Measurements from ENCODE around the gene CRIP2. TPM values are rescaled to one million over a fixed set of nuclear protein-coding genes. Genes with fewer than 3 reads are reported as not detected.

The CRIP2 gene
- total and polyA plus RNA-seq, 2 of the 13 experiments (the other 11 are each of a cell fraction or from before 2014, with no cell fraction given), result 31.6 to 37.9 TPM

DNA sequence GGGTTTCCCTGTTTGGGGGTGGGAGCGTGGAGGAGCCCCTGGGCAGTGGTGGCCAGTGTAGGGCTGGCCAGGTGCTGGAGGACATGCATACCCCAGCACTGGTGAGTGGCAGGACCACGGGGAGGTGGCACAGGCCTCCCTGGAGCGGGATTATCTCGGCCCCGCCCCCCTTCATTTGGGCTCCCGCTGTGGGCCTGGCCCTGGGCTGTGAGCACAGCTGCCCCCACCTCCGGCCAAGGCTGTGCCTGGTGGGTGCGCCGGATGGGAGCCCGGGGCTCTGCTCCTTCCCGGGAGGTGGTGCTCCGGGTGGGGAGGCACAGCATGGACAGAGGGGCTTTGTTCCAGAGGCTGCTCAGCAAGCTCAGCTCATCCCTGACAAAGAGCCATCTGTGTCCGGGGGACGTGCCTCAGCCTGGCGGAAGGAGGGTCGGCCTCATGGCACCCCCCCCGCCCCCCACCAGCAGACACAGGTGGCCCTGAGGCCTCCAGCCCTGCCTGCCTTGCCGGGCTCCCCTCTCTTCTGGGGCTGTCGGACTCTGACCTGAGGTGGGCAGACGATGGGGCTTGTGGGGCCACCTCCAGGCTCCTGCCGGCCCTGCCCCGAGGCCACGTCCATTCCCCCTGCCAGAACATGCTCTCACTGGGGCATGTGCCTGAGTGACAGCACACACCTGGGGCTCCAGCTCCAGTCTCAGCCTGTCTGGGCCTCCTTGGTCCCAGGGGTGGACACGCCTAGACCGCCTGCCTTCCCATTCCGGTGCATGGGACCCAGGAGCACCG lies 24.8 kb downstream of the CRIP2 start:
- peak overlapping the region; percentile 79 for H3K9ac ChIP-seq (ENCODE audit: insufficient read depth, low read depth, low read length)
- H3K27me3 ChIP-seq (ENCODE audit: control insufficient read depth in 1 of 2, insufficient read depth in 2 of 2, low read length in 2 of 2), result no peaks in the 10 kb centered on the region
- ATAC-seq, result peak; percentile 62
- no TSS peak for BruUV-seq (replicated peaks)
- H2AFZ ChIP-seq (ENCODE audit: low read length), result no peak overlapping the region
- H3K9me3 ChIP-seq (ENCODE audit: low read length), result no peaks in the 10 kb centered on the region
- no peaks in the 10 kb centered on the region; a peak in 1 of 5 replicates for H3K36me3 ChIP-seq (replicated peaks in 1 of 2; ENCODE audit: control insufficient read depth in 1 of 2, insufficient read depth in 2 of 2, low read length in 2 of 2)
- FAIRE-seq, result peak; percentile 72
- H3K4me1 ChIP-seq (ENCODE audit: insufficient read depth, low read length), result peaks cover 92% of the 10 kb centered on the region
- ChIA-PET CTCF (ENCODE audit: low intra/inter-chr PET ratio, low total read pairs) (no interaction called here), POLR2A (interaction anchor here (0.9 to 1.8 kb wide), 6 partner anchors 8 to 199 kb away, joined by 3 to 8 read pairs (median 4); partner anchors contain the start of genes BRF1 and TMEM121)
- peak overlapping the region; percentile 67 for H3K4me2 ChIP-seq (ENCODE audit: low read depth, low read length)
- peak; percentile 91 for DNase-seq (ENCODE audit: low spot score)
- no peaks in the 10 kb centered on the region for H4K20me1 ChIP-seq (ENCODE audit: insufficient read depth, low read length)
- H3K79me2 ChIP-seq (ENCODE audit: insufficient read depth, low read length), result peaks cover 18% of the 10 kb centered on the region
- intact Hi-C loops (cut with micrococcal nuclease; ENCODE audit: unreplicated experiment), result loop anchor here (1.0 to 10.0 kb wide), 2 partner anchors 8 to 185 kb away; partner anchors contain the start of genes PACS2 and TEDC1
- peak overlapping the region; percentile 96 for H3K27ac ChIP-seq (ENCODE audit: extremely low read length, insufficient read depth, low read length)
- in situ Hi-C loops (cut with HindIII; ENCODE audit: extremely low pct_ligation_motif_present, low pct_unique_long_range_greater_than_20kb), result no loop called here
- no CpG with 5 or more reads among the region's 27 CpGs for WGBS (ENCODE audit: low lambda C conversion rate)
- peak overlapping the region in 2 of 3 experiments; percentile 6 to 52; a peak in 2 of 6 replicates for H3K4me3 ChIP-seq (replicated peaks in 1 of 3; ENCODE audit: insufficient read depth in 1 of 3, low read depth in 2 of 3, low read length in 3 of 3)
- TF ChIP-seq ZNF256 (CRISPR knock-in tag; conservative IDR thresholded peaks at IDR 0.05) (no peak), SALL2 (CRISPR knock-in tag; IDR thresholded peaks at IDR 0.05) (peak; percentile 70; the same call in 1 of the 2 replicates), MEIS1 (CRISPR knock-in tag; IDR thresholded peaks at IDR 0.05; ENCODE audit: borderline replicate concordance) (no peak), ZNF605 (CRISPR knock-in tag; IDR thresholded peaks at IDR 0.05) (no peak), DNMT1 (CRISPR knock-in tag; IDR thresholded peaks at IDR 0.05) (no peak), MTF1 (CRISPR knock-in tag; IDR thresholded peaks at IDR 0.05) (no peak)
- TF ChIP-seq, protein P1, sequence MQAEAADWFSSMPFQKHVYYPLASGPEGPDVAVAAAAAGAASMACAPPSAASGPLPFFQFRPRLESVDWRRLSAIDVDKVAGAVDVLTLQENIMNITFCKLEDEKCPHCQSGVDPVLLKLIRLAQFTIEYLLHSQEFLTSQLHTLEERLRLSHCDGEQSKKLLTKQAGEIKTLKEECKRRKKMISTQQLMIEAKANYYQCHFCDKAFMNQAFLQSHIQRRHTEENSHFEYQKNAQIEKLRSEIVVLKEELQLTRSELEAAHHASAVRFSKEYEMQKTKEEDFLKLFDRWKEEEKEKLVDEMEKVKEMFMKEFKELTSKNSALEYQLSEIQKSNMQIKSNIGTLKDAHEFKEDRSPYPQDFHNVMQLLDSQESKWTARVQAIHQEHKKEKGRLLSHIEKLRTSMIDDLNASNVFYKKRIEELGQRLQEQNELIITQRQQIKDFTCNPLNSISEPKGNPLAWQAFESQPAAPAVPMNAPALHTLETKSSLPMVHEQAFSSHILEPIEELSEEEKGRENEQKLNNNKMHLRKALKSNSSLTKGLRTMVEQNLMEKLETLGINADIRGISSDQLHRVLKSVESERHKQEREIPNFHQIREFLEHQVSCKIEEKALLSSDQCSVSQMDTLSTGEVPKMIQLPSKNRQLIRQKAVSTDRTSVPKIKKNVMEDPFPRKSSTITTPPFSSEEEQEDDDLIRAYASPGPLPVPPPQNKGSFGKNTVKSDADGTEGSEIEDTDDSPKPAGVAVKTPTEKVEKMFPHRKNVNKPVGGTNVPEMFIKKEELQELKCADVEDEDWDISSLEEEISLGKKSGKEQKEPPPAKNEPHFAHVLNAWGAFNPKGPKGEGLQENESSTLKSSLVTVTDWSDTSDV (CRISPR knock-in tag; IDR thresholded peaks at IDR 0.05), result 0 out of 2 replicates have a peak, but pooled peaks have one; percentile 33
- TF ChIP-seq, protein P2, sequence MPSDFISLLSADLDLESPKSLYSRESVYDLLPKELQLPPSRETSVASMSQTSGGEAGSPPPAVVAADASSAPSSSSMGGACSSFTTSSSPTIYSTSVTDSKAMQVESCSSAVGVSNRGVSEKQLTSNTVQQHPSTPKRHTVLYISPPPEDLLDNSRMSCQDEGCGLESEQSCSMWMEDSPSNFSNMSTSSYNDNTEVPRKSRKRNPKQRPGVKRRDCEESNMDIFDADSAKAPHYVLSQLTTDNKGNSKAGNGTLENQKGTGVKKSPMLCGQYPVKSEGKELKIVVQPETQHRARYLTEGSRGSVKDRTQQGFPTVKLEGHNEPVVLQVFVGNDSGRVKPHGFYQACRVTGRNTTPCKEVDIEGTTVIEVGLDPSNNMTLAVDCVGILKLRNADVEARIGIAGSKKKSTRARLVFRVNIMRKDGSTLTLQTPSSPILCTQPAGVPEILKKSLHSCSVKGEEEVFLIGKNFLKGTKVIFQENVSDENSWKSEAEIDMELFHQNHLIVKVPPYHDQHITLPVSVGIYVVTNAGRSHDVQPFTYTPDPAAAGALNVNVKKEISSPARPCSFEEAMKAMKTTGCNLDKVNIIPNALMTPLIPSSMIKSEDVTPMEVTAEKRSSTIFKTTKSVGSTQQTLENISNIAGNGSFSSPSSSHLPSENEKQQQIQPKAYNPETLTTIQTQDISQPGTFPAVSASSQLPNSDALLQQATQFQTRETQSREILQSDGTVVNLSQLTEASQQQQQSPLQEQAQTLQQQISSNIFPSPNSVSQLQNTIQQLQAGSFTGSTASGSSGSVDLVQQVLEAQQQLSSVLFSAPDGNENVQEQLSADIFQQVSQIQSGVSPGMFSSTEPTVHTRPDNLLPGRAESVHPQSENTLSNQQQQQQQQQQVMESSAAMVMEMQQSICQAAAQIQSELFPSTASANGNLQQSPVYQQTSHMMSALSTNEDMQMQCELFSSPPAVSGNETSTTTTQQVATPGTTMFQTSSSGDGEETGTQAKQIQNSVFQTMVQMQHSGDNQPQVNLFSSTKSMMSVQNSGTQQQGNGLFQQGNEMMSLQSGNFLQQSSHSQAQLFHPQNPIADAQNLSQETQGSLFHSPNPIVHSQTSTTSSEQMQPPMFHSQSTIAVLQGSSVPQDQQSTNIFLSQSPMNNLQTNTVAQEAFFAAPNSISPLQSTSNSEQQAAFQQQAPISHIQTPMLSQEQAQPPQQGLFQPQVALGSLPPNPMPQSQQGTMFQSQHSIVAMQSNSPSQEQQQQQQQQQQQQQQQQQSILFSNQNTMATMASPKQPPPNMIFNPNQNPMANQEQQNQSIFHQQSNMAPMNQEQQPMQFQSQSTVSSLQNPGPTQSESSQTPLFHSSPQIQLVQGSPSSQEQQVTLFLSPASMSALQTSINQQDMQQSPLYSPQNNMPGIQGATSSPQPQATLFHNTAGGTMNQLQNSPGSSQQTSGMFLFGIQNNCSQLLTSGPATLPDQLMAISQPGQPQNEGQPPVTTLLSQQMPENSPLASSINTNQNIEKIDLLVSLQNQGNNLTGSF (CRISPR knock-in tag; IDR thresholded peaks at IDR 0.05), result no peak
- TF ChIP-seq, protein P3, sequence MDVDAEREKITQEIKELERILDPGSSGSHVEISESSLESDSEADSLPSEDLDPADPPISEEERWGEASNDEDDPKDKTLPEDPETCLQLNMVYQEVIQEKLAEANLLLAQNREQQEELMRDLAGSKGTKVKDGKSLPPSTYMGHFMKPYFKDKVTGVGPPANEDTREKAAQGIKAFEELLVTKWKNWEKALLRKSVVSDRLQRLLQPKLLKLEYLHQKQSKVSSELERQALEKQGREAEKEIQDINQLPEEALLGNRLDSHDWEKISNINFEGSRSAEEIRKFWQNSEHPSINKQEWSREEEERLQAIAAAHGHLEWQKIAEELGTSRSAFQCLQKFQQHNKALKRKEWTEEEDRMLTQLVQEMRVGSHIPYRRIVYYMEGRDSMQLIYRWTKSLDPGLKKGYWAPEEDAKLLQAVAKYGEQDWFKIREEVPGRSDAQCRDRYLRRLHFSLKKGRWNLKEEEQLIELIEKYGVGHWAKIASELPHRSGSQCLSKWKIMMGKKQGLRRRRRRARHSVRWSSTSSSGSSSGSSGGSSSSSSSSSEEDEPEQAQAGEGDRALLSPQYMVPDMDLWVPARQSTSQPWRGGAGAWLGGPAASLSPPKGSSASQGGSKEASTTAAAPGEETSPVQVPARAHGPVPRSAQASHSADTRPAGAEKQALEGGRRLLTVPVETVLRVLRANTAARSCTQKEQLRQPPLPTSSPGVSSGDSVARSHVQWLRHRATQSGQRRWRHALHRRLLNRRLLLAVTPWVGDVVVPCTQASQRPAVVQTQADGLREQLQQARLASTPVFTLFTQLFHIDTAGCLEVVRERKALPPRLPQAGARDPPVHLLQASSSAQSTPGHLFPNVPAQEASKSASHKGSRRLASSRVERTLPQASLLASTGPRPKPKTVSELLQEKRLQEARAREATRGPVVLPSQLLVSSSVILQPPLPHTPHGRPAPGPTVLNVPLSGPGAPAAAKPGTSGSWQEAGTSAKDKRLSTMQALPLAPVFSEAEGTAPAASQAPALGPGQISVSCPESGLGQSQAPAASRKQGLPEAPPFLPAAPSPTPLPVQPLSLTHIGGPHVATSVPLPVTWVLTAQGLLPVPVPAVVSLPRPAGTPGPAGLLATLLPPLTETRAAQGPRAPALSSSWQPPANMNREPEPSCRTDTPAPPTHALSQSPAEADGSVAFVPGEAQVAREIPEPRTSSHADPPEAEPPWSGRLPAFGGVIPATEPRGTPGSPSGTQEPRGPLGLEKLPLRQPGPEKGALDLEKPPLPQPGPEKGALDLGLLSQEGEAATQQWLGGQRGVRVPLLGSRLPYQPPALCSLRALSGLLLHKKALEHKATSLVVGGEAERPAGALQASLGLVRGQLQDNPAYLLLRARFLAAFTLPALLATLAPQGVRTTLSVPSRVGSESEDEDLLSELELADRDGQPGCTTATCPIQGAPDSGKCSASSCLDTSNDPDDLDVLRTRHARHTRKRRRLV (CRISPR knock-in tag; IDR thresholded peaks at IDR 0.05), result 0 out of 2 replicates have a peak, but pooled peaks have one; percentile 77

Measured in HepG2 (cell line).